GM12892 (cell line): ENCODE results near the gene RNF224.
"Not testable (repeated sequence)": the region's sequence is repeated elsewhere in the genome, so short reads cannot be mapped to it uniquely, and the experiment has no call there.

Source experiments
- DNase-seq: peaks from one replicate; pipeline ENCODE4 v3.0.0; 2011; ENCODE audit not compliant: insufficient read length
- FAIRE-seq: peaks from 2 replicates; lab custom pipeline; 2011; peaks lifted over from hg19 to GRCh38; lab: Jason Lieb, UNC
- POLR2A ChIP-seq: IDR thresholded peaks from 2 replicates; pipeline ENCODE4 v1.6.1; 2011; ENCODE audit warnings: low read depth, low read length, control low read depth
- POLR2AphosphoS5 ChIP-seq: IDR thresholded peaks from 2 replicates; pipeline ENCODE4 v1.6.1; 2011; ENCODE audit warnings: low read depth, low read length, control low read depth
- TAF1 ChIP-seq: IDR thresholded peaks from 2 replicates; pipeline ENCODE4 v1.6.1; 2011; ENCODE audit warnings: low read depth, mild to moderate bottlenecking, control low read depth, low read length, borderline replicate concordance

RNF224 gene

GRCh38 chr9:137232510-137232909 lies 5.2 kb downstream of the RNF224 start:
- TF ChIP-seq POLR2A (no peak), POLR2AphosphoS5 (no peak), TAF1 (no peak)

GRCh38 chr9:137233143-137233980 lies 6.1 kb downstream of the RNF224 start:
- FAIRE-seq (no peak), DNase-seq (no peak)
- no peak for TF ChIP-seq POLR2AphosphoS5
- no peak for TF ChIP-seq TAF1
- no peak for TF ChIP-seq POLR2A

More at GRCh38 chr9:137232510-137232909, 5.2 kb downstream of the RNF224 start:
- FAIRE-seq (no peak), DNase-seq (no peak)

GRCh38 chr9:137234055-137234697 lies 6.9 kb downstream of the RNF224 start:
- TF ChIP-seq TAF1 (no peak), POLR2AphosphoS5 (no peak), POLR2A (no peak)
- no peak for DNase-seq
- FAIRE-seq: no peak

- DNase-seq (no peak), FAIRE-seq (no peak)
- TF ChIP-seq POLR2A (no peak), POLR2AphosphoS5 (no peak)
Measured at GRCh38 chr9:137234758-137235423, 7.6 kb downstream of the RNF224 start.

- TF ChIP-seq POLR2A (no peak), POLR2AphosphoS5 (no peak), TAF1 (no peak)
- DNase-seq (no peak), FAIRE-seq (no peak)
Measured at GRCh38 chr9:137235424-137236237, 8.3 kb downstream of the RNF224 start.

- TF ChIP-seq POLR2AphosphoS5 (no peak), POLR2A (no peak), TAF1 (no peak)
- peak; percentile 96 for FAIRE-seq
- peak; percentile 100 for DNase-seq
Measured at GRCh38 chr9:137236238-137236935, 9.1 kb downstream of the RNF224 start.

GRCh38 chr9:137236936-137237421 lies 9.7 kb downstream of the RNF224 start:
- FAIRE-seq (peak; percentile 67), DNase-seq (no peak)
- TF ChIP-seq POLR2A (no peak), POLR2AphosphoS5 (no peak), TAF1 (no peak)

GRCh38 chr9:137237759-137238726 lies 10.7 kb downstream of the RNF224 start:
- TF ChIP-seq POLR2AphosphoS5 (no peak), POLR2A (no peak), TAF1 (no peak)
- DNase-seq (no peak), FAIRE-seq (no peak)

GRCh38 chr9:137239541-137240200 lies 12.4 kb downstream of the RNF224 start:
- FAIRE-seq, DNase-seq: not testable (repeated sequence)
